GM12873 (cell line): ENCODE measurements around the gene HIGD1A.

Experiments
- CTCF ChIP-seq: IDR thresholded peaks from 2 replicates; pipeline ENCODE4 v1.5.1; 2012; ENCODE audit warnings: low read depth, mild to moderate bottlenecking, moderate library complexity, low read length, control low read depth; ENCODE audit not compliant: insufficient read depth; ENCODE audit errors: missing control alignments

HIGD1A gene

GRCh38 chr3:42762046-42762724 is 42.1 kb downstream of the HIGD1A start:
- TF ChIP-seq CTCF: no peak

- no peak for TF ChIP-seq CTCF
Observed at GRCh38 chr3:42758126-42758525, 46.2 kb downstream of the HIGD1A start.

- TF ChIP-seq CTCF: no peak
Observed at GRCh38 chr3:42756681-42757213, 47.5 kb downstream of the HIGD1A start.

- peak; percentile 62 for TF ChIP-seq CTCF
Observed at GRCh38 chr3:42755681-42756578, 48.4 kb downstream of the HIGD1A start.

- no peak for TF ChIP-seq CTCF
Observed at GRCh38 chr3:42753757-42754156, 50.5 kb downstream of the HIGD1A start.

- no peak for TF ChIP-seq CTCF
Observed at GRCh38 chr3:42752961-42753360, 51.3 kb downstream of the HIGD1A start.

GRCh38 chr3:42752441-42752840 is 51.8 kb downstream of the HIGD1A start:
- TF ChIP-seq CTCF: no peak
